ENCODE measurements around the gene EPHA6.

The EPHA6 gene

DNA sequence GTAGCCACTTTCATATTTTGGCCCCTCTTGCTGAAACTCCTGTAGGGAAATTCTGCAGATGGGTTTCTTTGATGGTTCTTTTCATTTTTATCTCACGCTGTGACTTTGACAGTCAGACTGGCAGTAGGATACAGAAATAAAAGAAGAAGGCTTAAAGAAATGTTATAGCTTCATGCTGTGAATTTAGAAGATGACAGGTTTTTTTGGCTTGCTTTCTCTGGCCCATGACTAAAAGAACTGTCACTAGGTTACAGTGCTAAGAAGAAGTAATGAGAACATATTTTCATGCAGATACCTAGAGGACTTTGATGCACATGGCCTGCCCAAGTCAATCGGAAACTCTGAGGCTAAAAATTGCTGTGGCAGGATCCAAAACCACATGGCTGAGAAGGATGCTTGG is 334.5 kb downstream of the EPHA6 start:
- DNase-seq (ENCODE audit: low read depth, low spot score), result no peak

DNA sequence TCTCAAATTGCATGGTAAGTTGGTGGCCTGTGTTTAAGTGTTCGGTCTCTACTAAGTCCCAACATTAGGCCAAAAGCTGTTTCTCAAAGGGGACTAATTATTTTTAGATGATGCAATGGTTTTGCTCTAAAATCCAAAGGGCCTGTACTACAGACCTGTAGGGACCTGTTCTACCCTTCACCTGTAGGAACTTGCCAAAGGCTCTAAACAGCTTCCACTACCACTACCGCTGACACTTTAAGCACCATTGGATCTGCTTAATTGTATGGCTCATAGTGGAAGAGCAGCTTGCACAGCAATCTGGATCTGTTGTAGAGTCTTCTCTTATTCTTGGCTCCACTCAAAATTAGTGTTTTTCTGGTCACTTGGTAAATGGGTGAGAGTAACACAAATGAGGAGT is 346.8 kb downstream of the EPHA6 start:
- DNase-seq (ENCODE audit: low read depth, low spot score), result no peak

DNA sequence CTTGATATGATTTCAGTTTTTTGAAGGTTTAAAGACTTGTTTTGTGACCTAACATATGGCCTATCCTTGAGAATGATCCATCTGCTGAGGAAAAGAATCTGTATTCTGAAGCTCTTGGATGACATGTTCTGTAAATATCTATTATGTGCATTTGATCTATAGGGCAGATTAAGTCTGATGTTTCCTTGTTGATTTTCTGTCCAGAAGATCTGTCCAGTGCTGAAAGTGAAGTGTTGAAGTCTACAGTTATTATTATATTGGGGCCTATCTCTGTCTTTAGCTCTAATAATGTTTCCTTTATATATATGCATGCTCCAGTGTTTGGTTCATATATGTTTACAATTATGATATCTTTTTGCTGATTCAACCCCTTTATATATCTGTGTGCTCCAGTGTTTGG is 362.8 kb downstream of the EPHA6 start:
- DNase-seq (ENCODE audit: low read depth, low spot score), result no peak

DNA sequence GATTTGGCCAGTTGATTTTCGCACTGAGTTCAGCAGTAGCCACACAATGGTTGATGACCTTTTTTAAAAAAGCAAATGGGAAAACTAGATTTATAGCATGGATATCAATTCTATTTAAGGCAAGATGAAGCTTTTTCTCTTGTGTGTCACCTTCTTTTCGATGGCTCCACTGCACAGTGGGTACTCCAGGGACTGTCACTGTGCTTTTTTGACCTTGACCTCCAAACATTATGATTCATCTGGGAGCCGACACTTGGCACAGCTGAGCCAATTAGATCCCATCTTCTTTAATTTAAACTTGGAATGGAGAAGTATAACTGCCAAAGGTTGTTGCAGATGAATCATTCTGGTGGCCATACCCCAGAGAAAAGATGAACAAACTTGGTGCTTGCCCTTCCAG is 367.3 kb downstream of the EPHA6 start:
- no peak for DNase-seq (ENCODE audit: low read depth, low spot score)

DNA sequence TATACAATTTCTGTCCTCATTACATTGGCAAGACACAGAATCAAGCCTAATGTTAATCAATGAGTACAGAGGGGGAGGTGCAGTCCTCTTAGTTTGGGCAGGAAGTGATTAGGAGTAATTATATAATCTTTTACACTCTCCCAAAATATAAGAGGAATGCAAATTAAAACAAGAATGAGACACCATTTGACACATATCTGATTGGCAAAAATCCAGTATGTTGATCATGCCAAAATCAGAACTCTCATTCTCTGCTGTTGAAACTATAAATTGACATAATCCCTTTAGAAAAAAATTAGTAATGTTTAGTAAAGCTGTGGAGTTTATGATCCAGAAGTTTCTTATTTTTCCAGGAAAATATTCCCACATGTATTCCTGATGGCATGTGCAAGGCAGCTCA is 373.4 kb downstream of the EPHA6 start:
- DNase-seq (ENCODE audit: low read depth, low spot score), result no peak

DNA sequence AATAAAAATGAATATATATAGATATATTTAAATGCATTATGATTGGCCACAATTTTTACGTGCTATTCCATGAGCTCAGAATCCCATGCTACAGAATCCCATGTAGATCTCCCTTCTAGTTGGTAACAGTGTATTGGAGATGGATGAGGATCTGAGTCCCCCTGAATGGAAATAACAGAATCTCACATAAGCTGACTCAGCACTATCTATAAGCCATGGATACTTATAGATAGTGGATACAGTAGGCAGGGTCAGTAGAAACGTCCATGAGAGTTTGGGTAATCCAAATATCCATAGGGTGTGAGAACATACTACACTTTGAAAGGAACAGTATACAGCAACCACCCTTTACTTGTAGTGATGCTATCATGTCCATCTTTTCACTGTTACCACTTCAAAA is 375.4 kb downstream of the EPHA6 start:
- DNase-seq (ENCODE audit: low read depth, low spot score), result no peak

DNA sequence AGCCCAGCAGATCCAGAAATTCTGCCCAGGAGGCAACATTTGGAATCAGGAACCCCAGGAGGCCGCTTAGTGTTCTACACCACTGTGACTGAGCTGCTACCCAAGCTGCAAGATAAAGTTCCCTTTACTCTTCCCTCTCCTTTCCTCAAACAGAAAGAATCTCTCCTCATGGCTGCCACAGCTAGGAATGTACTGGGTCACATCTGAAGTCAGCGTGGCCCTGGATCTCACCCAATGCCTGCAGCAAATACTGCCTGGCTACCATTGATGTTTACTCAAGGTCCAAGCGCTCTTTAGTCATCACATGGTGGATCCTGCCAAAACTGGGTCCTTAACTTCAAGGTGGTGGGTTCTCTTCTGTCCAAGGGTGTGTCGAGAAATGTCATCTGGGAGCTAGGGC is 382.7 kb downstream of the EPHA6 start:
- DNase-seq (ENCODE audit: low read depth, low spot score), result no peak

DNA sequence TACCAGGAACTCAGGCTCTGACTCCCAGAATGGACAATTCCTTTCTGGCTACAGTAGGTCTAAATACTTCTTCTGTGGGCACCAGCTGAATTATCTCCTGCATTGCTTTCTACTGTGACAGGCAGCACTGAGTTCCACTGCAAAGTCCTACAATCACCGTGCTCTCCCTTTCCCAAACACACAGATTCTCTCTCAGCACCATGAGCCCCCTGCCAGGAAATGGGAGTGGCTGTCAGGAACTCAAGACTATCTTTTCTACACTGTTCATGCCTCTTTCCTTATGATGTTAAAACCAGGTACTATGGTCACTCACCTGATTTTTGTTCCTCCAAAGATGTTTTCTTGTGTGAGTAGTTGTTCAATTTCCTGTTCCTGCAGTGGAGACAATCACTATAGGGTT is 383.4 kb downstream of the EPHA6 start:
- no peak for DNase-seq (ENCODE audit: low read depth, low spot score)

DNA sequence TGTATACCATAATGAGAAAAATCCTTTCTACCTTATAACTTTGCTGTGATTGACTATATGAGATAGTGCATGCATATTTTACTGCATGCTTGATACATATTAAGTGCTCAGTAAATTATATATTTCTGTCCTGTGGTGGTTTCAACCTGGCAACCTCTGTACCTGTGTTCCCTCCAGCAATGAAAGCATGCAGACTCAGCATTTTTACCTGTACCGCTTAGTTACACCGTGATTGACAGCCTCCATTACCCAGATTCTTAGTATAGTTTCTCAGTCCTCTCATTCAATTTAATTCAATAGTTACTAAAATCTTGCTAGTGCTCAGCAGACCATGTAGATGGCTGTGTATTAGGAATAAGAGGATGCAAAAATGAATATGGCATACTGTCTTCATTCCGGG is 386.0 kb downstream of the EPHA6 start:
- DNase-seq (ENCODE audit: low read depth, low spot score), result no peak

DNA sequence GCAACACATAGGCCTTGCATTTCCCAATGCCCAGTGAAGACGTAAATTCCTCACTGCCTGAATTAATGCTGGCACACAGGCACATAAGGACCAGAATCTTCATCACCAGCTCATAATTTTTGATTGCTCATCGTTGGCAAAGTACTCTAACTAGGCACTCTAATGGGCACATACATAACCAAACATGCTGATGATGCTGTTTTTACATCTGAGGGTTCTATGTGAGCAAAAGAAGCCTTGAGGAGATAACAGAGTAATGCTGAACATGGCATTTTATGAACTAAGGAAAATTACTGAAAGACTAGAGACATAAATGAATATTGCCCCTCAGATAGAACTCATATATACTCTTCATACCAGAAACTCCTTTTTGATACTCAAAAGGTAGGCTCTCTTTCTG is 387.4 kb downstream of the EPHA6 start:
- no peak for DNase-seq (ENCODE audit: low read depth, low spot score)

DNA sequence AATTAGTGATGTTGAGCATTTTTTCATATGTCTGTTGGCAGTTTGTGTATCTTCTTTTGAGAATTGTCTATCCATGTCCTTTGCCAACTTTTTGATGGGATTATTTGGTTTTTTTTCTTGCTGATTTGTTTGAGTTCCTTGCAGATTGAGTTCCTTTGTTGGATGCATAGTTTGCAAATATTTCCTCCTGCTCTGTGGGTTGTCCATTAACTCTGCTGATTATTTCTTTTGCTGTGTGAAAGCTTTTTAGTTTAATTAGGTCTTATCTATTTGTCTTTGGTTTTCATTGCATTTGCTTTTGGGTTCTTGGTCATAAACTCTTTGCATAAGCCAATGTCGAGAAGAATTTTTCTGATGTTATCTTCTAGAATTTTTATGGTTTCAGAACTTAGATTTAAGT is 414.6 kb downstream of the EPHA6 start:
- no peak for DNase-seq (ENCODE audit: low read depth, low spot score)

DNA sequence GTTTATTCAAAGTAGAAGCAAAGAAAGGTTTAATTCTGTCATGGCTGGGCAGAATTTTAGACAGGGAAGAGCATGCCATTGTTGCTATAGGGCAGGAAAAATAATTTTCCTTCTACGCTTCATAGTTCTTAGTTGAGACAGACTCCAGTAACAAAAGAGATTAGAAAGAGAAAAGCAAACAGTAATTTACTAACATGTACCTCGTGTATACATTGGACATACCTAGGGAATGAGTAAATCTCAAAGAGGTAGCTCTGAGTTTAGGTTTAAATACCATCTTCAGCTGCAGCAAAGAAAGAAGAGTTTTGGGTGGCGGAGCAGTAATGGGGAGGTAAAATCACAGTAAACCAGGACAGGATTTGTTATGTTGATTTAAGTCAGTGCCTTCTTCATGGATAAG is 416.1 kb downstream of the EPHA6 start:
- DNase-seq (ENCODE audit: low read depth, low spot score), result no peak

DNA sequence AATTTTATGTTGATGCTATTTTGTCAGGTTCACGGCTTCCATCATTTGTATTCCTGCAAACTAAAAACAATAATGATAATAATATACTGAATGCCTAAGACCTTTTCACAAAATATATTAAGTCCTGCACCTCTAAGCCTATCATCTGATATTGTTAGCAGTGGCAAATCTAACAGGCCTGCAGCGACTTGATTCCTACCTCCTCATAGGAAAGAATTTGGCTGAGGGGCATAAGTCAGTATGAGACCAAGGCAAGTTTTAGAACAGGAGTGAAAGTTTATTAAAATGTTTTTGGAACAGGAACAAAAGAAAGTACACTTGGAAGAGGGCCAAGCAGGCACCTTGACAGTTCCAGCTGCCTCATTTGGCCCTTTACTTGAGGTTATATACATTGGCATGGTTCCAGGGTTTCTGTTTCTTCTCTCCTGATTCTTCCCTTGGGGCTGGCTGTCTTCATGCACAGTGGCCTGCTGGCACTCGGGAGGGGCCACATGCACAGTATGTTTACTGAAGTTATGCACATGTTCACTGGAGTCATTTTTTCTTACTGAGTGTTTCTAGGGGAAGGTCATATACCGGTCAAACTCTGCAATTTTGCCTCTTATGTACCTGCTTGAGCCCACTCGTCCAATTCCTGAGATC is 418.1 kb downstream of the EPHA6 start:
- DNase-seq (ENCODE audit: low read depth, low spot score), result no peak

DNA sequence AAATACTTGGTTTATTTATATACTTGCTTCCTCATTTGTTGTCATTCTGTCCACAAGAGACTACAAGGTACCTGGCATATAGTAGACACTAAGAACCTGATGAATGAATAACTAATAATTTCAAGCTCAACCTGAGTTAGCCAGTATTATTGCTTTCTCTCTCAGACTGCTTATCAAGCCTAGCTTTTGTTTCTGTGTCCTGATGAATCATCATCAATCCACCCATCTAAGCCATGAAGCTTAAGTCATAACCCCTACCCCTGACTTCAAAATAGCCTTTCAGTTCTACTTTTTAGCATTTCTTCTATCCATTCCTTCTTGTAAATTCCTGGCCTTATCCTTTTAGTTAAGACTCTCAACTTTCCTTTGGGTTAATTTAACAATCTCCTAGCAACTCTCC is 420.8 kb downstream of the EPHA6 start:
- DNase-seq (ENCODE audit: low read depth, low spot score), result no peak

DNA sequence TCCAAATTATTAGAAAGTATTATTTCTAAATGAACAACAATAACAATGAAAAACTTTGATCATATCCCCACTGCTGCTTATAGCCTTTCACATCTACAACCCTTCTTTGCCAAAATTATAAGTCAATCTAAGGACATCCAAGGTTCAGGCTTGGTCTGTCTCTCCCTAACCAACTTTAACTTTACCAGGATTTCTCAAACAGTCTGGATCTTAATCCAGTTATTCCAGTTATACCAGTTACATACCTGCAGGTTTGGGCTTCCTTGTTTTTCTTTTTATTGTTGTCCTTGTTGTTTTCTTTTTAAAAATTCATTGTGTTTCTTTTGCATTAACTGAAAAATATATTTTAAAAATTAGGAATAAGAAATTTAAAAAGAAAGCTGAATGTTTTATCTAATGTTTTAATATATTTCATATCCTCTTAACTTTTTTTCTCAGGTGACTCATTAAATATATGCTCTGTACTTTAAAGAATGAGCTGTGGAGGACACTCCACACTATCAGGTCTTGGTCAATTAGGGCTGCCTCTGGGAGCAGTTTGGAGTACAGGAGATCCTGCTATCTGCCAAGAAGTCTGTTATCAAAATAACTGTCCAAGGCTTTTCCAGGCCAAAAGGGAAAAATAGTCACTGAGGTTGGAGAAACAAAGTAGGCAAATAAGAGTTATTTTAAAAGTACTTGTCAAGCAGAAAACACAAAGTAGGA is 421.4 kb downstream of the EPHA6 start:
- no peak for DNase-seq (ENCODE audit: low read depth, low spot score)

DNA sequence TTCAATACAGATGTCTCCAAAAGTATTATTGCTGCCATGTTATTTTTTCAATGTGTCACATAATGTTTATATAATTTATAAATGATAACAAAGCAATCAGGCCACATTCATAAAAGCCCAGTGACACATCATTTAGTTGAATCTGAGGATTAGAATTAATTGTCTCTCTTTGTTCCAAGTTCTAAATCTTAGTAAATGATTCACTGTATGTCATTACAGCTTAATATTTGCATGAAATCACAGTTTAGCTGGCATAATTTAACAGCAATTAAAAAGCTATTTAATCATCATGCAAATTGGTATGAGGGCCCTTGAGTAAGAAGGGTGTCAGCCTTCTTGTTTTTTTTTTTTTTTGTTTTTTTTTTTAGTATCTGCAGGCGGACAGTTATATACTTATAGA is 427.0 kb downstream of the EPHA6 start:
- DNase-seq (ENCODE audit: low read depth, low spot score), result no peak

DNA sequence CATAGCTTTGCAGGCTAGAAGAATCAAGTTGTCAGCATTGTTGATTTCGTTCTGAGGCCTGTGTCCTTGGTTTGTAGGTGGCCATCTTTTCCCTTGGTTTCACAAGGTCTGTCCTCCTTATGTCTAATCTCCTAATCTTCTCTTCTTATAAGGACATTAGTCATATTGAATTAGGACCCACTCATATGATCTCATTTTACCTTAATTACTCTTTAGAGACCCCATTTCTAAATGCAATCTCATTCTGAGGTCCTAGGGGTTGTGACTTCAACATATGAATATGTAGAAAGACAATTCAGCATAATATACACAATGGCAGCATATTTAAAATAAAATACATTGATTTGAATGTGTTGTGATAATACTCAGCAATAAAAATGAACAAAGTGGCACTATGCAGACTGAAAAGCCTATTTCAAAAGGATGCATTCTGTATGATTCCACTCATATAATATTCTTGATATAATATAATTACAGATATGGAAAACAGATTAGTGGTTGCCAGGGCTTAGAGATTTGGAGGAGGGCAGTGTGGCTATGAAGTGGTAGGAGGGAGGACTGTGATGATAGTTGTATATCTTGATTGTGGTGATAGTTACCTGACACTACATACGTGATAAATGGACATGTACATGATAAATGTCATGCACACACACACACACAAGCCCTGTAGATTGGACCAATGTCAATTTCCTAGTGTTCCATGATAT is 431.0 kb downstream of the EPHA6 start:
- DNase-seq (ENCODE audit: low read depth, low spot score), result no peak

DNA sequence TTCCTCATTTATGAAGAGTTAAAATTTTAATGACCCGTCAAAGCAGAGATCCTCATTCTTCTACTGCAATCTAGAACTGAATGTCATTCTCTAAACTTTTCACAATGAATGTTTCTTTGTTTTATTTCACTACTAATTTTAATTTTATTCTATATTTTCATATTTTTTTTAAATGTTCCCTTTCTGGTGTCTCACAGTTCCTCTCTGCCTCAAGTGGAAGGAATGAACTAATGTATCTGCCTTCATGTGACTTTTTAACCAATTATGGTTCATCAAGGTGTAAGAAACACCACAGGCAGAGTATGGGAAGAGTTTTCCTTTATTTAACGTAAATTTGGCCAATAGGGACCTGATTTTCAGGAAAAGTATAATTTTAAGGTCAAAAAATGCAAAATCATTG is 441.7 kb downstream of the EPHA6 start:
- no peak for DNase-seq (ENCODE audit: low read depth, low spot score)

DNA sequence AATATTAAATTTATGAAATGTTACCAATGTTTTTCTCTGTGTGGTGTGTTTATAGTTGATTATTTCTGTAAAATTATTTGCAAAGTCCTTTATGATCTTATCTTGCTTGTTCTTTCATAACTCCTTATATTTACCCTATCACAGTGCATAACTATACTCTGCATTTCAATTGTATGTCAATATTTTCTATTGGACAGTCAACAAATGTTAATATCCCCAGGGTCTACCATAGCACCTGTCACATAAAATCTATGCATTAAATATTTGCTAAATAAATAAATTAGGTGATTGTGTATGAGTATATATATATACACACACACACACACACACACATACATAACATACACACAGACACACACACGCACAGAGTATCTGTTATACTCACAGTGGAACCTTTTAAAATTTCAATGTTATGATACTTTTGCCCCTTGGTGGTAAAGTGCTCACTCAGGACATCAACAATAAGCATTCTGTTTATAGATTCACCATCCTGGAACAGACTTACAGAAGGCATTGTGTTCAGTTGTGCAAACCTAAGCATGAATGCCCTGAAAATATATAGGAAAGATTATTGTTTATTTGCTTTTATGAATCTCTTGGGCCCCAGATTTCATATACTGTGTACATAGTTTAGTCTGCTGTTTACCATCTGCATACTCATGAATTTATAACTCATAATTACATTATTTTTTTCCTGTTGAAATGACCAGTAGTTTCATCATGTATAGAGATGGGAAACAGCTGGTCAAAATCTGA is 443.7 kb downstream of the EPHA6 start:
- no peak for DNase-seq (ENCODE audit: low read depth, low spot score)

DNA sequence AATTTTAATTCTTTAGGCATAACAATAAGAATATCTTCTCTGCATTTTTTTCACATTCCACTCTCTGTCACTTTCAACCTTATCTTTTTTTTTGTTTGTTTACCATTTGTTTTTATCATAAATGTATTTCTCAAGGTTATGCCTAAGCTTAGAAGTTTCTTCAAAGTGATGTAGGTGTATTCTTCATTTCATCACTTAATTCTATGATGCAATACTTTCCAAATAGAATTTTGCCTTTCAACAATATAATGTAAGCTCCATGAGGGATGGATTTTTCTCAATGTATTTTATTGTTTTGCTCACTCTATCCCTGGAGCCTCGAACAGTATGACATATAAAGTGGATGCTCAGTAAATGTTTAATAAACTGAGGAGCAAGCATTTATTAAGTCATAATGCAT is 444.9 kb downstream of the EPHA6 start:
- no peak for DNase-seq (ENCODE audit: low read depth, low spot score)

DNA sequence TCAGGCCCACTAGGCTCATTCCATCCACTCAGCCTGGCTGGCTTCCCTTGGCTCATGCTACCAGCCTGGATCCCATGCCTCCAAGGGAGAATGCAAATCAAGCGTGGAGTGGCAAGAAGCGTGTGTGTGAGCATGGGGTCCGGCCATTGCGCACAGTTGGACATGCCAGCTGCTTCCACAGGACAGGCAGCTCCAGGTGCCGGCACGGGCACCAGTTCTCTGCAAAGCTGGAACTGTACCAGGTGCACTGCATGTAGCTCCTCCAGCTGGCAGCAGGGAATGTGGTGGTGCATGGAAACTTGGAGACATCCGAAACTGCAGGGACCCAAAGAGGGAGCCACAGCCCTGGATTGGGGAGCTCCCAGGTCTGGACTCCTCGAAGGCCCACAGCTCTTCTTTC is 449.8 kb downstream of the EPHA6 start:
- no peak for DNase-seq (ENCODE audit: low read depth, low spot score)

DNA sequence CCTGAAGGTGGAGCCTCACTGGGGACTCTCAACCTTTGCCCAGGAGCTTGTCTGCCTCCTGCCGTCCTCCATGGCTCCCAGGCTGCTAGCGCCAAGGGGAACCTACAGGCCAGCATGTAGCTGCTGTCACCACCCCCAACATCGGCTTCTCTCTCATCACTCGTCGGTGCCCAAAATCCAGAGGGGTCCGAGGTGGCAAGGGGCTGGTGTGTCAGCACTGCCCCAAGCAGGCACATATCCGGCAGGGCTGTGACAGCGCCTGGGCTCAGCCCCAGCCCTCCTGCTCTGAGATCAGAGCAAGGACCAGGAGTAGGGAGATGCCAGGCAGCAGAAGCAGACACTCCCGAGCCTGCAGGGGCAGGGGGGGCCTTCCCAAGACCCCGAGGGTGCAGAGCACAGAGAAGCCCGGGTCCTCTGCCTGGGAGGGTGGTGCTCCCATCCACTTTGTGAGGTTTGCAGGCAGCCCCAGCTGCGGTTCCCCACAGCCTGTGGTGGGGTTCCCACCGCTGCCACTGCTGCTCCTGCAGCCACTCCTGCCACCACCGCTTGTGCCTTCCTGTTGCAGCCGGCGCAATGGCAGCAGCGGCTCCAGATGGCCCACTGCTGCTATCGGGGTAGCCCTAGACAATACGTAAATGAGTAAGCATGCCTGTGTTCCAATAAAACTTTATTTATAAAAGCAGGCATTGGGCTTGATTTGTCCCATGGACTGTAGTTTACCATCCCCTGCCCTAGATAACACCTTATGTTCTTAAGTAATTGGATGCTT is 451.0 kb downstream of the EPHA6 start:
- no peak for DNase-seq (ENCODE audit: low read depth, low spot score)
